ENCODE measurements around the gene ZNF577.

ZNF577 gene

GRCh38 chr19:51861870-51862622 lies 25.7 kb downstream of the ZNF577 start:
- DNase-seq = no peak

- no peak for DNase-seq
Observed at GRCh38 chr19:51837145-51837544, 50.6 kb downstream of the ZNF577 start.

- no peak for DNase-seq
Observed at GRCh38 chr19:51830274-51830673, 57.5 kb downstream of the ZNF577 start.

- DNase-seq = no peak
Observed at GRCh38 chr19:51824281-51825005, 63.3 kb downstream of the ZNF577 start.

- DNase-seq = no peak
Observed at GRCh38 chr19:51822946-51823345, 64.8 kb downstream of the ZNF577 start.

- no peak for DNase-seq
Observed at GRCh38 chr19:51822325-51822724, 65.4 kb downstream of the ZNF577 start.

- DNase-seq = no peak
Observed at GRCh38 chr19:51821921-51822320, 65.8 kb downstream of the ZNF577 start.

- DNase-seq = no peak
Observed at GRCh38 chr19:51821456-51821855, 66.3 kb downstream of the ZNF577 start.

Data from CD4-positive, alpha-beta T cell treated with Interleukin-17A for 4 hours (primary cell).